ENCODE data around the gene PRKCA.

PRKCA gene

DNA sequence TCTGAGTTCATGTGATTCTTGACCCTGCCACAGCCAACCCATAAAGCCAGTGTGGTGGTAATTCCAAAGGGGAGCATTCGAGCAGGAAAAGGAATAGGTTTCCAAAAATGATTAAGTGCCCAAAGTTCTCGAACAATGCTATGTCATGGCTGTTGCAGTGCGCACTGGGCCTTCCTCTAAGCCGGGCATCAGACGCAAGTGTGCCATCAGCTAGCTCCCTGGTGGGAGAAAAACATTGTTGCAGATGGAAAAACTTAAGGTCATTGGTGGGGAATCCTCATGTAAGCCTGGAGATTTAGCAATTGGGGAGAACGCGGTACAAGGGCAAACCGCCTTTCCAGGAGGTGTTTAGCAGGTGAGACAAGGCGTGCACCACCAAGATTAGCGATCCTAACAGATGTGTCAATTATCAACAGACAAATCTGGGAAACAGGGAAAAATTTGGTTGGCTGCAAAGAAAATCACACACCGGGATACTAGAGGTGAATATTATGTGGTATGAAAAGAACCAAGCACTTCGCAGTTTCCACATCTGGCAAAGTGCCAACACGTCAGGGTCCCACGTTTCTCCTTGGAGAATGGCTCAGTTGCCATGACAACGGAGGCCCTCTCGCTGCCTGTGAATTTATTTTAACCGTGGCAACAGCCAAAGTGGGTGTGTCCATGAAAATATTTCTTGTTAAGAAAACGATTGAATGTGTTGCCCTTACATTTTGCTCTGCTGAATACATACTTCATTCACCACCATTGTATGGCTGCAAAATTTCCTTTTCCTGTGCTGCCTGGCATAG, 414.0 kb downstream of the PRKCA start:
- Histone ChIP-seq H3K36me3 (no peaks in the 10 kb centered on the region), H3K4me3 (ENCODE audit: low read depth in 1 of 2, low read length in 1 of 2) (no peak overlapping the region), H3K9me3 (no peaks in the 10 kb centered on the region), H3K27ac (no peak overlapping the region), H3K4me1 (ENCODE audit: control insufficient read depth in 1 of 2, insufficient read depth in 1 of 2, low read depth in 1 of 2, low read length in 1 of 2) (no peaks in the 10 kb centered on the region), H3K27me3 (no peaks in the 10 kb centered on the region)
- TF ChIP-seq, protein P1, sequence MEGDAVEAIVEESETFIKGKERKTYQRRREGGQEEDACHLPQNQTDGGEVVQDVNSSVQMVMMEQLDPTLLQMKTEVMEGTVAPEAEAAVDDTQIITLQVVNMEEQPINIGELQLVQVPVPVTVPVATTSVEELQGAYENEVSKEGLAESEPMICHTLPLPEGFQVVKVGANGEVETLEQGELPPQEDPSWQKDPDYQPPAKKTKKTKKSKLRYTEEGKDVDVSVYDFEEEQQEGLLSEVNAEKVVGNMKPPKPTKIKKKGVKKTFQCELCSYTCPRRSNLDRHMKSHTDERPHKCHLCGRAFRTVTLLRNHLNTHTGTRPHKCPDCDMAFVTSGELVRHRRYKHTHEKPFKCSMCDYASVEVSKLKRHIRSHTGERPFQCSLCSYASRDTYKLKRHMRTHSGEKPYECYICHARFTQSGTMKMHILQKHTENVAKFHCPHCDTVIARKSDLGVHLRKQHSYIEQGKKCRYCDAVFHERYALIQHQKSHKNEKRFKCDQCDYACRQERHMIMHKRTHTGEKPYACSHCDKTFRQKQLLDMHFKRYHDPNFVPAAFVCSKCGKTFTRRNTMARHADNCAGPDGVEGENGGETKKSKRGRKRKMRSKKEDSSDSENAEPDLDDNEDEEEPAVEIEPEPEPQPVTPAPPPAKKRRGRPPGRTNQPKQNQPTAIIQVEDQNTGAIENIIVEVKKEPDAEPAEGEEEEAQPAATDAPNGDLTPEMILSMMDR (IDR thresholded peaks at IDR 0.05): no peak

DNA sequence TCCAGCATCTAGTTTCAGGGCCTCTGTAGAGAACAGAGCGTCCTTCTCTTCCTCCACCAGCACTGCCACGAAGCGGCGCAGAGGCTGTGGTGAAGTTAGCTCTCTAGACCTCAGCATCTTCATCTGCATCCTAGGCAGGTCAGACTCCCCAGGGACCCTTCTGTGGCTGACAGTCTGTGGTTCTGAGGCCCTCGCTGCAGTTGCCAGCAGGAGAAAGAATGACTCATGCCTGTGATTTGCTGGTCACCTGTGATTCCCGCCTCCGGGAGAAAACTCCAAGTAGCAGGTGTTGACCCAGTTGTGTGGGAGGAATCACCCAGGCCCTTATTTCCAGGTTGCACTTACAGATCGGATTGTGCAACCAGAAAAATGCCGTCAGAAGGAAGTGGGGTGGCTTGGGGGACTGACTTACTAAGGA, 415.2 kb downstream of the PRKCA start:
- no peak overlapping the region for H3K4me3 ChIP-seq (ENCODE audit: low read depth in 1 of 2, low read length in 1 of 2)
- no peaks in the 10 kb centered on the region for H3K27me3 ChIP-seq
- H3K36me3 ChIP-seq: no peaks in the 10 kb centered on the region
- no peak overlapping the region for H3K27ac ChIP-seq
- H3K4me1 ChIP-seq (ENCODE audit: control insufficient read depth in 1 of 2, insufficient read depth in 1 of 2, low read depth in 1 of 2, low read length in 1 of 2): no peaks in the 10 kb centered on the region
- TF ChIP-seq, protein P1 (IDR thresholded peaks at IDR 0.05): no peak
- no peaks in the 10 kb centered on the region for H3K9me3 ChIP-seq

DNA sequence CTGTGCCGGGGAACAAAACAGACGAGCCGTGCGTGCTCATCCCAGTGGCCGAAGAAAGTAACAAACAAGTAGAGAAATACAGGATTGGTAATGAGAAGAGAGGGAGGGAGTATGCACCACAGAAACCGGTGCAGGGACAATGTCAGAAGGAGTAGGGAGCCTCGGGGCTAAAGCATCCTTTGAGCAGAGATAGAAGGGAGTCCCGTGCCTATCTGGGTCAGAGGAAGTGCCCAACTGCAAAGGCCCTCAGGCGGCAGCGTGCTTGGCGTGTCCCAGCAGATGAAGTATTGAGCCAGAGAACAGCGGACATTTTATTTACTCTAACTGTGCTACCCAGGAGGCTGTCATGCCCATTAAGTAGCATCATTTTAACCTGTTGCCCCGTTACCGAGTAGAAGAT, 417.6 kb downstream of the PRKCA start:
- no peaks in the 10 kb centered on the region for H3K9me3 ChIP-seq

DNA sequence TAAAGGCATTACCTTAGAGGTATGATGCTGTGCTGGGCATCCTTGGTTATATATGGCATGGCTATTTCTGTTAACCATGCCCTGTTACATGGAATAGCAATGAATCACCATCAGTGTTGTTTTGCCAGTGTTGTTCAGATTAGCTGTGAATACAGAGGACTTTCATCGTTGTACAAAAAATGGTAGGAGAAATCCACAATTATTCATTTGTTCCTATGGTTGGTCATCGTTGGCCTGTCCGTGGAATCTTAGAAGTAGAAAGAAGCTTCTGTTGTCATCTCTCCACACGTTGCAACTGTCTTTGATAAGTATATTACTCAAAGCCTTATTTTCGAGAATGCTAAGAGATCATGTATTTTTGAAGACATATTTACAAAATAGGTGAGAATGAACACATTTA, 418.2 kb downstream of the PRKCA start:
- Histone ChIP-seq H3K27ac (no peak overlapping the region), H3K4me3 (ENCODE audit: low read depth in 1 of 2, low read length in 1 of 2) (no peak overlapping the region), H3K9me3 (no peaks in the 10 kb centered on the region), H3K36me3 (no peaks in the 10 kb centered on the region), H3K27me3 (no peaks in the 10 kb centered on the region), H3K4me1 (ENCODE audit: control insufficient read depth in 1 of 2, insufficient read depth in 1 of 2, low read depth in 1 of 2, low read length in 1 of 2) (no peaks in the 10 kb centered on the region)
- TF ChIP-seq, protein P1 (IDR thresholded peaks at IDR 0.05): no peak

More for the DNA sequence above, 417.6 kb downstream of the PRKCA start:
- H3K27ac ChIP-seq: no peak overlapping the region
- H3K4me1 ChIP-seq (ENCODE audit: control insufficient read depth in 1 of 2, insufficient read depth in 1 of 2, low read depth in 1 of 2, low read length in 1 of 2): no peaks in the 10 kb centered on the region
- TF ChIP-seq, protein P1 (IDR thresholded peaks at IDR 0.05): no peak
- H3K4me3 ChIP-seq (ENCODE audit: low read depth in 1 of 2, low read length in 1 of 2): no peak overlapping the region
- H3K36me3 ChIP-seq: no peaks in the 10 kb centered on the region
- H3K27me3 ChIP-seq: no peaks in the 10 kb centered on the region

DNA sequence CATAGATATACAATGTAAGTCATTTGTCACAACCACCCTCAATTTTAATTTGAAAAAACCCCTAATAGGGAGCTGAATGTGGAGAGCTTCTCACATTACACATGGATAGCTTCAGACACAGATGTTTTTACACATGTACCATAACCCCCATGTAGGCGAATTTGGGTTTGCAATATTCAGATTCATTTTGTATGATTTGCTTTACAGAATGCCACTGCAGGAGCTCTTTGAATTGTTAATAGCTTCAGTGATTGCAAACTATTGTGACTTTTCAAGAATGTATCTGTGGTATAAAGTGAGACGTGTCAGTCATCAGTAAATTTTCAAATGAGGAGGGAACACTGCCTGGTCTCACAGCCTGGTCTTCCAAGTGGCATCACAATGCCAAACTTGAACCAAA, 419.9 kb downstream of the PRKCA start:
- H3K9me3 ChIP-seq: no peaks in the 10 kb centered on the region
- no peaks in the 10 kb centered on the region for H3K4me1 ChIP-seq (ENCODE audit: control insufficient read depth in 1 of 2, insufficient read depth in 1 of 2, low read depth in 1 of 2, low read length in 1 of 2)
- H3K4me3 ChIP-seq (ENCODE audit: low read depth in 1 of 2, low read length in 1 of 2): no peak overlapping the region
- TF ChIP-seq, protein P1 (IDR thresholded peaks at IDR 0.05): no peak
- H3K27ac ChIP-seq: no peak overlapping the region
- H3K36me3 ChIP-seq: no peaks in the 10 kb centered on the region
- H3K27me3 ChIP-seq: no peaks in the 10 kb centered on the region

All from neutrophil (primary cell).